HG02642 (cell line): ENCODE results near the gene CTNNA3.
A peak's percentile ranks its signal among the peaks of the same experiment; 100 is the strongest.

ENCODE experiments used
- ATAC-seq: cut with Tn5 transposase; IDR thresholded peaks from one replicate; pipeline ENCODE4 v1.9.1; 2021; ENCODE audit warnings: mild to moderate bottlenecking; ENCODE audit not compliant: unreplicated experiment, poor library complexity

The CTNNA3 gene

DNA sequence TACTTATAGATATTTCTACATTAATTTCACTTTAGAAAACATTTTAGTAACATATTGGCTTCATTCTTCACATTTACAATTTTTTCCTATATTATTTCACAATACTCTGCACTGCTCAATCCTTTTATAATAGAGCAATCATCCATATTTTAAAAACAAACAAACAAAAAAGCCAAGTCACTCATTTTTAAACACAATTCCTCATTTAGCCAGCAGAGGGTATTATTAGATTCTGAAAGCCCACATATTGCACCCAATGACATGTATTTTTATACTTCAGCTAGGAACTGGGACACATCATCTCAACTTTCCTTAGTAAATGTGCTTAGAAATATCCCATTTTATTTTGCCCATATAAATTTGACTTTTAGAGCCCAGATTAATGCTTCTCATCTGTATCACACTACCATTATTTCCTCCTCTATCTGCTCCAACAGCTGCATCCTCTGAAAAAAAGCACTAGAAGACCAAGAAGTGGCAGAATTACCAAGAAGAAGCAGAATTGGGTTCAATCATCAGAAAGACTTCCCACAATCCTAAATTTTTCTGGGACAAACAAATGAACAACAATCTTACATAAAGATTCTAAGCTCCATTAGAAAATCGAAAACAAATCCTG is 29.5 kb downstream of the CTNNA3 start:
- no peak for ATAC-seq

GRCh38 chr10:67665491-67665890 is 30.5 kb downstream of the CTNNA3 start:
- no peak for ATAC-seq

- no peak for ATAC-seq
Measured at GRCh38 chr10:67664942-67665341, 31.1 kb downstream of the CTNNA3 start.

- no peak for ATAC-seq
Measured at GRCh38 chr10:67663449-67664087, 32.4 kb downstream of the CTNNA3 start.

DNA sequence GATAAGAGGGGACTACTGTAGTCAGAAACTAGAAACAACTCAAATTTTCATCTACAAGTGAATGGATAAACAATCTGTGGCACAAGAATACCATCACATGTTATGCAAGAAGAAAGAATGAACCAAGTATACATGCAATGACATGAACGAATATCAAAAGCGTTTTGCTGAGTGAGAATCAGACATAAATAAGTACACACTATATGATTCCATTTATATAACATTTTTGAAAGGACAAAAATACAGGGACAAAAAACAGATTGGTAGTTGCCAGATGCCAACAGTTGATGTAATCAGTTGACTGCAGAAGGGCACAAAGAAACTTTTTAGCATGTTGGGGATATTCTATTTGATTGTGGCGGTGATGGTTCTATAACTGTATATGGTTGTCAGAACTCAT is 33.6 kb downstream of the CTNNA3 start:
- ATAC-seq: no peak

GRCh38 chr10:67659497-67659896 is 36.5 kb downstream of the CTNNA3 start:
- no peak for ATAC-seq

DNA sequence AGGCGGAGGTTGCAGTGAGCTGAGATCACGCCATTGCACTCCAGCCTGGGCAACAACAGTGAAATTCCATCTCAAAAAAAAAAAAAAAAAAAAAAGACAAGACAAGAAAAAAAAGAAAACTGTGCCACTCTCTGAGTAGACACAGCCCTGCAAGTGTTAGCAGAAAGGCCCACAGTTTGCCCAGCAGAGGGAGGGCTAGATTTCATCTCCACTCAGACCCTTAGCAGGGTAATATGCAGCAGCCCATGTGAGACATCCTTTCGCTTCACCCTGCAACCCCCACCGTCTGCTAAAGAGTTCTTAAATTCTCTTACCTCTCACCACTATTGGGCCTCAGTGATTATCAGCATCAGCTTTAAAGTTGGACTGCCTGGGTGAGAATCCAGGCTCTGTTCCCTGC is 38.2 kb downstream of the CTNNA3 start:
- no peak for ATAC-seq

DNA sequence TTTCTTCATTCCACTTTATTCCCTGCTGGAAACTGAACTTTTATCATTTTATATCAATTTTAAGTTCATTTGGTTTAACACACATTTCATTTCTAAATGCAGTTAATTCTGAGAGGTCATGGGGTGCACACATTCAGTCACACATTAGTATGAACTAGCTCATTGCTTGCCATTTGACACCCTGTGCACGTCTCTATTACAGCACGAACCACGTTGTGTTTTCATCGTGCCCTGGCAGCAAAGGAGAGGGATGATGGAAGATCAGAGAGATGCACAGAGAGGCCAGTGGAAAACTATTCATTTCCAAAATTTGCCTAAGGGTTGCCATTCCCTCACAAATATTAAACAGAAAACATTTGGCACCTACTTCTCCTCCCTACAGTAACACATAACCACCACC is 45.4 kb downstream of the CTNNA3 start:
- ATAC-seq: no peak

- no peak for ATAC-seq
Measured at GRCh38 chr10:67648613-67649229, 47.3 kb downstream of the CTNNA3 start.

GRCh38 chr10:67630904-67631303 is 65.1 kb downstream of the CTNNA3 start:
- ATAC-seq: no peak

GRCh38 chr10:67629461-67629971 is 66.5 kb downstream of the CTNNA3 start:
- no peak for ATAC-seq

- no peak for ATAC-seq
Measured at GRCh38 chr10:67622984-67623383, 73.0 kb downstream of the CTNNA3 start.

- ATAC-seq: no peak
Measured at GRCh38 chr10:67622511-67622910, 73.5 kb downstream of the CTNNA3 start.

DNA sequence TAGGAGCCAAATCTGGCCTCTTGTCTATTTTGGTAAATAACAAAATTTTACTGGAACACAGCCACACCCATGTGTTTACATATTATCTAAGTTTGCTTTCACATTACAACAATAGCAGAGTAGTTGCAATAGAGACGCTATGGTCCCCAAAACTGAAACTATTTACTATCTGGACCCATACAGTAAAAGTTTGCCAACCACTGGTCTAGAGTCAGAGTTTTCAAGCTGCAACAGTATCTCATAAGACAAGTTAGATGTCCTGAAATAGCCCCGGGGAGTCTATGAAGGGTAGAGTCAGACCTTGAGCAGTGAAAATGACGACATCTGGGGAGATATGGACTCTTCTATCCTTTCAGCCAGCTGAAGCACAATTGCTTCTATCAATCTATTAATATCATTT is 74.2 kb downstream of the CTNNA3 start:
- ATAC-seq: no peak

DNA sequence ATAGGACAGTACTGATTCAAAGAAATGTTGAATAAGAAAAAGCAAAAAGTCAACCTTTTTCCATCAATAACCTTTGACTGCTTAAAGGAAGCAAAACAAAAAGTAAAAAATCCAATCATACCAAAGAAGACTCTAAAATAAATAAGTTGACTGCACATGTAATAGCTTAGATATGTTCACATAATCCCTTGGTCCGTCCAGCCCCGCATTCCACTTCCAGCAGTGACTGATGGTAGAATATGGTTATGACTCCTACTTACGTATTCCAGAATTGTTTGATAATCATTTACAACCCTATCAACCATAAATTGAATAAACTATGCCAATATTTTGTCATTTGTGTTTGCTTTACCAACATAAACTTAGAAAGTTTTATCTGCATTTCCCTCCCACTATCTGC is 77.9 kb downstream of the CTNNA3 start:
- ATAC-seq: no peak

DNA sequence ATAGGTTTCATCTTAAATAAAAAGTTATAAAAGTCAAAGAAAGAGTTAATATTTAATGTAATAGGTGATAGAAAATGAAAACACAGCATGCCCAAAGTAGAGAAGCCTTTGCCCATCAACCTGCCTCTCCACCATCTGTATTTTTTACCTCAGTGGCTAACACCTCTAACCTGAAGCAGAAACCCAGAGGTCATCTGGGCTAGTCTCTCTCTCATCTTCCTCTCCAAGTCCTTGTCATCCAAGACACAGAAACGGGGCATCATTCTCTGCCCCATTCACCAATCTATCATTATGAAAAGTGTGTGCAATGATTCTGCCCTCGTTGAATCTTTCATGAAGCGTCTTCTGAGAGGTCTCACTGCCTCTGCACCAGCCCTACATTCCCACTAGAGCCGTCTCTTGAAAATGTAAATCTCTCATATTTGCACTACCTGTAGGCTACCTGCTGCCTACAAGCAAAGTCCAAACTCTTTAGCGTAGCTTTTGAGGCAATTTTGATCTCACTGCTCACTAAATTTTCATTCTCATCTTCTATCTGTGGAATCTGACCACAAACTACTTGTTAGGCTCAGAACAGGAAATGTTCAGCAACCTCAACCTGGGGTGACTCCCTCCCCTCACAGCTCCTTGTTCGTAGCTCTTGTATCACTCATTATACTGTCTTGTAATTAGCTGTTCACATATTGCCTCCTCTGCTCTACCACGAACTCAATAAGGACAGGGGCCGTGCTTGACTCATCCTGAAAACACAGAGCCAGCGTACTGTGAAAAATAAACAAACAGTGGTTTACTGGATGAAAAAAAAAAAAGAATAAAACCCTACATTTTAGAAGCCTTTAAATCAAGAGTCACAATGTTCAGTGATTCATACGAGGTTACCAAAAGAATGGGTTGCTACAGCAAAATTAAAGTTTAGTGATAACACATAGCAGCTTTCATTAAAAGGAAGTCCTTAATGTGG is 83.1 kb downstream of the CTNNA3 start:
- peak; percentile 71 for ATAC-seq

DNA sequence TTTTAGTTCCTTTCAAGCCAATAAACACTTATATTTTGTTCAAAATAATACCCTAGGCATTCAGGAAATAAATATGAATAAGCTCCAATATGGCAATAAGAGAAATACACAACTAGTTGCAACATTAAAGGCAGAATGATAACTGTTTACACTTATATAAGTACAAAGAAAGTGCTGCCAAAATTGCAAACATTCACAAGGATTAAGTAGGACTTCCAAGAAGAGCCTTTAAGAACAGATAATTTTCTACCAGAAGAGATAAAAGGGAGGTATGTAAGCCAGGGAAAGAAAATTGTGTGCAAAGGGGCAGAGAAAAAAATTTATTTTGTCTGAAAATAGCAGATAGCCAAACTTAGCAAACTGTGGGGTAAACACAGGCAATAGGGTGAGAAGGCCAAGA is 83.8 kb downstream of the CTNNA3 start:
- ATAC-seq: no peak

- ATAC-seq: no peak
Measured at GRCh38 chr10:67609996-67610793, 85.8 kb downstream of the CTNNA3 start.

GRCh38 chr10:67608001-67608400 is 88.0 kb downstream of the CTNNA3 start:
- ATAC-seq: no peak

DNA sequence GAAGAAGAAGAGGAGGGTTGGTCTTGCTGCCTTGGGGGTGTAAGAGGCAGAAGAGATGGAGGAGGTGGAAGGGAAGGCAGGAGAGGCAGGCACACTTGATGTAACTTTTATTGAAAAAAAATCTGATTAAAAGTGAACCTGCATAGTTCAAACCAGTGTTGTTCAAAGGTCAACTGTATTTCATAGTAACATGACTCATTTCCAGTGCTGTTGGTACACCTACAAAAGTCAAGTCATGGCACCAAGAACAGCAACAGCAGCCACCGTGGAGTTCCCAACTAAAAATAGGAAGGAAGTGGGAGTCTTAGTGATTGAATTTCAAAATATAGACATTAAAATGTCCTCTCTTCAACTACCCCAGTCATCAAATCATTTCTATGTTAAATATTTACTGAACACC is 88.5 kb downstream of the CTNNA3 start:
- no peak for ATAC-seq
